GM12872 (cell line): ENCODE results near the gene GRK1.

ENCODE experiments used
- CTCF ChIP-seq: IDR thresholded peaks from 3 replicates; pipeline ENCODE4 v1.5.1; 2011; ENCODE audit warnings: low read depth, mild to moderate bottlenecking, low read length, moderate library complexity; ENCODE audit not compliant: insufficient read depth

GRK1 gene

DNA sequence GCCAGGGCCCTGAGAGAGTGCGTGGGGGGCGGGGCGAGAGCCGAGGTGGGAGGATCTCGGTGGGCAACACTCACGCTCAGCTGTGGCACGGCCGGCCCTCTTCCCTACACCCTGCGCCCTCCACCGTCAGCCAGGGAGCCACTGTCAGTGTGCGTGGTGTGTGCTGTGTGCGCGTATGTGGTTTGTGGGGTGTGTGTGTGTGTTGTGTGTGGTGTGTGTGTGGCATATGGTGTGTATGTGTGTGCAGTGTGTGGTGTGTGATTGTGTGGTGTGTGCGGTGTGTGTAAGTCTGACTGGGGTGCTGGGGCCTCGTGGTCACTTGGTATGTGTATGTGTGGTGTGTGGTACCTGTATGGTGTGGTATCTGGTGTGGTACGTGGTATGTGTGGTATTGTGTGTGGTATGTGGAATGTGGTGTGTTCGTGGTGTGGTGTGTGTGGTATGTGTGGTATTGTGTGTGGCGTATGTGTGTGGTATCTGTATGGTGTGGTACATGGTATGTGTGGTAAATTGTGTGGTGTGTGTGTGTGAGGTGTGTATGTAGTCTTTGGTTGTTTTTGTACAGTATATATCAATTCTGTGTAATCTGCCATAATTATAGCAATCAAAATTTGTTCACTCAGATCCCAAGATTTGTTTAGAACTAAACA is 5.1 kb downstream of the GRK1 start:
- TF ChIP-seq CTCF, result no peak

DNA sequence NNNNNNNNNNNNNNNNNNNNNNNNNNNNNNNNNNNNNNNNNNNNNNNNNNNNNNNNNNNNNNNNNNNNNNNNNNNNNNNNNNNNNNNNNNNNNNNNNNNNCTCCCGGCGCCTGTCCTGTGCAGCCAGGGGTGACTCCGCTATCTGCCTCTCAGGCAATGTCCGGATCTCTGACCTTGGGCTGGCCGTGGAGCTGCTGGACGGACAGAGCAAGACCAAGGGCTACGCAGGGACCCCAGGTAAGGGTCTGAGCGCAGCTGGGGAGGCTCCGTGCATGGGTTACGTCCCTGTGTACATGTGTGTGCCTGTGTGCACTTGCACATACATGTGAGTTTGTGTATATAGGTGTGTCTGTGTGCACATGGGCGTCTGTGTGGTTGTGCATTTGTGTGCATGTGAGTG is 55.9 kb downstream of the GRK1 start:
- TF ChIP-seq CTCF, result no peak

GRCh38 chr13:113723410-113724015 is 56.5 kb downstream of the GRK1 start:
- TF ChIP-seq CTCF, result no peak

GRCh38 chr13:113724016-113724758 is 57.2 kb downstream of the GRK1 start:
- no peak for TF ChIP-seq CTCF

GRCh38 chr13:113724780-113725315 is 57.8 kb downstream of the GRK1 start:
- TF ChIP-seq CTCF, result peak; percentile 83

- TF ChIP-seq CTCF, result no peak
Observed at GRCh38 chr13:113726961-113727411, 60.0 kb downstream of the GRK1 start.

DNA sequence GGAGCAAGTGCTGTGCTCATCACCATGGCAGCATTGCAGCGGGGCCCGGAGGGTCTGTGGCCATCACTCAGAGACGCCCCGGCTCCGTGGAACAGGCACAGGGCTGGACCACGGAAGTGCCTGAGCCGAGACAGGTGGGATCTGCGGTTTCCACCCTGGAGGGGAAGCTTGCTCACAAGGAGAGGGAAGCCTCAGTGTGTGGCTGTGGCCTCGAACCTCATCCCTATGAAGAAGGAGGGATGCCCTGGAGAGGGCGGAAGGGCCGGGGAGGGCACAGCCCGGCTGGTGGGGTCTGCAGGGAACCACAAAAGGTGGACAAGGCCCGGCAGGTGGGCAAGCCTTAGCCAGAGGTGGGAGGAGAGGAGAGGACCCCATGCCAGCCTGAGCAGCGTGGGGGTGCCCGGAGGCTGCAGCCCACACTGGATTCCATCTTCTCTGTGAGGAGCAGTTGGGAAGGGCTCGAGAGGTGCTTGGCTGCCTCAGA is 61.6 kb downstream of the GRK1 start:
- no peak for TF ChIP-seq CTCF
